ENCODE data around the gene PTCH2.

DNA sequence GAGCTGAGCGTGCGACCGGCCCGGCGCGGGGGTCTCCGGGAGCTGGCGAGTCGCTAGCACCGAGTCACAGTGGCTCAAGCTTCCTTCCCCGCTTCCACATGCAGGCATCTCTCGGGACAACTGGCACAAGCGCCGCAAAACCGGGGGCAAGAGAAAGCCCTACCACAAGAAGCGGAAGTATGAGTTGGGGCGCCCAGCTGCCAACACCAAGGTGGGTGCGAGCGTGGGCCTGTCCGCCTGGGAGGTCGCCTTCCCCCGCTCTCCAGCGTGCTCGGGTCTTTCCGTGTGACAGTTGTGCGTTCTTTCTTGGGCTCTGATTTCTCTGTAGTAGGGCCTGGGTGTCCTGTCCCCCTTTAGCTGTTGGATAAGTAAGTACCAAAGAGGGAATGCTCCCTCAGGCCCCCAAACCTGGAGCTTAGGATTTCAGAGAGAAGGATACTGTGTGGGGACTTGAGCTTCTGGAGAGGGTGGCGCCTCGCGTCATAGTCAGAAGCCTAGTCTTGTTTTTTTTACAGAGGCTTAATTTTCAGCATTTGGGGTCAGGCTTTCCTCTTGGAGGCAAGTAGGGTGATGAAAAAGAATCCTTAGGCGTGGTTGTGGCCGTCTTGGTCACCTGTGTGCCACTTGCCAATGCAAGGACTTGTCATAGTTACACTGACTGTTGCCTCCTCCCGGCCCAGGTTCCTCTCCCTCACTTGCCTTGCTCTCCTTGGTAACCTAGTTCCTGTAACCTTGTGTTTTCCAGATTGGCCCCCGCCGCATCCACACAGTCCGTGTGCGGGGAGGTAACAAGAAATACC is 66.9 kb downstream of the PTCH2 start:
- TF ChIP-seq, protein P1, sequence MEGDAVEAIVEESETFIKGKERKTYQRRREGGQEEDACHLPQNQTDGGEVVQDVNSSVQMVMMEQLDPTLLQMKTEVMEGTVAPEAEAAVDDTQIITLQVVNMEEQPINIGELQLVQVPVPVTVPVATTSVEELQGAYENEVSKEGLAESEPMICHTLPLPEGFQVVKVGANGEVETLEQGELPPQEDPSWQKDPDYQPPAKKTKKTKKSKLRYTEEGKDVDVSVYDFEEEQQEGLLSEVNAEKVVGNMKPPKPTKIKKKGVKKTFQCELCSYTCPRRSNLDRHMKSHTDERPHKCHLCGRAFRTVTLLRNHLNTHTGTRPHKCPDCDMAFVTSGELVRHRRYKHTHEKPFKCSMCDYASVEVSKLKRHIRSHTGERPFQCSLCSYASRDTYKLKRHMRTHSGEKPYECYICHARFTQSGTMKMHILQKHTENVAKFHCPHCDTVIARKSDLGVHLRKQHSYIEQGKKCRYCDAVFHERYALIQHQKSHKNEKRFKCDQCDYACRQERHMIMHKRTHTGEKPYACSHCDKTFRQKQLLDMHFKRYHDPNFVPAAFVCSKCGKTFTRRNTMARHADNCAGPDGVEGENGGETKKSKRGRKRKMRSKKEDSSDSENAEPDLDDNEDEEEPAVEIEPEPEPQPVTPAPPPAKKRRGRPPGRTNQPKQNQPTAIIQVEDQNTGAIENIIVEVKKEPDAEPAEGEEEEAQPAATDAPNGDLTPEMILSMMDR (IDR thresholded peaks at IDR 0.05) = no peak
- TF ChIP-seq EZH2 (IDR thresholded peaks at IDR 0.05; ENCODE audit: borderline replicate concordance, insufficient read depth, low read depth, low read length, poor library complexity, severe bottlenecking) = no peak
